Breast epithelium (tissue), 4 donors: ENCODE data around the gene STING1. TPM values are rescaled to one million over a fixed set of nuclear protein-coding genes. Genes with fewer than 3 reads are reported as not detected.

Experiments
- DNase-seq, 2 donors: peaks; one replicate each; pipeline ENCODE4 v3.0.0-alpha.2; 2019; ENCODE audit warnings: low spot score in 2 of 2
- H3K27ac ChIP-seq, 2 donors: fragments of 200-600 bp; sonication (generic) in 1 of 2; one replicate each; pipeline ENCODE4 v1.5.1; 2016 to 2019; ENCODE audit warnings: mild to moderate bottlenecking in 1 of 2
- H3K27me3 ChIP-seq, 2 donors: fragments of 200-600 bp; sonication (generic) in 1 of 2; one replicate each; pipeline versions ENCODE4 v1.5.1 to v1.6.0; 2017 to 2019; ENCODE audit warnings: control low read depth in 1 of 2, mild to moderate bottlenecking in 1 of 2
- H3K36me3 ChIP-seq: fragments of 200-600 bp; one replicate; pipeline ENCODE4 v1.5.1; 2019
- H3K4me1 ChIP-seq, 2 donors: fragments of 200-600 bp; sonication (generic); one replicate each; pipeline ENCODE4 v1.5.1; 2016 to 2019; ENCODE audit warnings: control low read depth in 1 of 2
- H3K4me3 ChIP-seq, 3 donors: fragments of 200-600 bp; sonication (generic); 1 replicate in 2 of 3; 2 replicates in 1 of 3; pipeline ENCODE4 v1.5.1; 2016 to 2019; ENCODE audit warnings: mild to moderate bottlenecking in 3 of 3, moderate library complexity in 2 of 3
- H3K9me3 ChIP-seq, 2 donors: fragments of 200-600 bp; sonication (generic) in 1 of 2; one replicate each; pipeline ENCODE4 v1.5.1; 2016 to 2019; ENCODE audit warnings: control low read depth in 1 of 2
- POLR2A ChIP-seq: fragments of 450-650 bp; IDR thresholded peaks from one replicate; pipeline ENCODE4 v1.6.1; 2016; ENCODE audit warnings: antibody characterized with exemption, mild to moderate bottlenecking, moderate library complexity
- POLR2AphosphoS5 ChIP-seq, 3 donors: sonication (generic); formaldehyde crosslinking; IDR thresholded peaks; one replicate each; pipeline ENCODE4 v1.6.1; 2017; ENCODE audit warnings: antibody characterized with exemption in 3 of 3
- intact Hi-C: fragments of 100-400 bp; cut with DNase I; formaldehyde crosslinking; loops from one replicate; pipeline ENCODE4 v1.15.1; 2023; ENCODE audit warnings: low total_unique reads
- total RNA-seq, 3 donors: library from RNA; depleted of rRNA; stranded (reverse); fragments of >200 nt; gene quantifications; one replicate each; pipeline ENCODE4 v1.1.0, GENCODE V29; 2016
- TF ChIP-seq, protein P1 (sequence below), 3 donors: fragments of 450-650 bp; IDR thresholded peaks; one replicate each; pipeline ENCODE4 v1.5.1; 2016 to 2017; ENCODE audit warnings: antibody characterized with exemption in 3 of 3, mild to moderate bottlenecking in 3 of 3, moderate library complexity in 3 of 3

STING1 gene
- total RNA-seq, 3 donors from 2014 or later = 22.0 to 47.9 (median 39.0) TPM

DNA sequence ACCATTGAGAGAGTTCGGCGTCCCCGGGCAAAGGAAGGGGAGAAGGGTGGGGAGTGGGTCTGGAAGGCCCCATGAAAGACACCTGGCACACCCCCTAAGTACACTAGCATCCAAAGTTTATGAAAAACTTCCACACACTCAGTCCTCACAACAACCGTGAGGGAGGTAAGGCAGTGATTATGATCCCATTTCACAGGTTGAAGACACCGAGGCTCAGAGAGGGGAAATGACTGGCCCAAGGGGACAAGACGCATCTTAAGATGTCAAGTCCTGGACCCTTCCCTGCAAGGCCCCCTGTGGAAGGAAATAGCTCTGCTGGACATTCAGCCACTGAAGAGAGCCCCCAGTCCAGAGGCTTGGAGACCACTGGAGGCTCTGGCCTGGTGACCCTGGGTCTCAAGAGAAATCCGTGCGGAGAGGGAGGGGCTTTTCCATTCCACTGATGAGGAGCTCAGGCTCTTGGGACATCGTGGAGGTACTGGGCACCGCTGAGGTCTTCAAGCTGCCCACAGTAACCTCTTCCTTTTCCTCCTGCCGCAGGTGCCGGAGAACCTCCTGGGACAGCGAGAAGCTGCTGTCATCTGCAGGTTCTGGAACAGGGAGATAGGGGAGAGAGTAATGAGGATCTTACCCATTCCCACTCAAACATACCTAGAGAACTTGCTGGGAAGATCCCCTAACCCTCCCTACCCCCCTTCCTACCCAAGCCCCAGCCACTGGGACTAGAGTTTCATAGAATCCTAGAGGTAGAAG is 6.5 kb downstream of the STING1 start:
- Histone ChIP-seq H3K27me3 (no peaks in the 10 kb centered on the region), H3K4me1 (peaks cover 0 to 4% of the 10 kb centered on the region in 2 donors), H3K4me3 (no peak overlapping the region), H3K36me3 (no peaks in the 10 kb centered on the region), H3K9me3 (no peaks in the 10 kb centered on the region), H3K27ac (peak overlapping the region in 1 of 2 donors; percentile 1)
- intact Hi-C loops = no loop called here
- no peak for DNase-seq
- TF ChIP-seq, protein P1, sequence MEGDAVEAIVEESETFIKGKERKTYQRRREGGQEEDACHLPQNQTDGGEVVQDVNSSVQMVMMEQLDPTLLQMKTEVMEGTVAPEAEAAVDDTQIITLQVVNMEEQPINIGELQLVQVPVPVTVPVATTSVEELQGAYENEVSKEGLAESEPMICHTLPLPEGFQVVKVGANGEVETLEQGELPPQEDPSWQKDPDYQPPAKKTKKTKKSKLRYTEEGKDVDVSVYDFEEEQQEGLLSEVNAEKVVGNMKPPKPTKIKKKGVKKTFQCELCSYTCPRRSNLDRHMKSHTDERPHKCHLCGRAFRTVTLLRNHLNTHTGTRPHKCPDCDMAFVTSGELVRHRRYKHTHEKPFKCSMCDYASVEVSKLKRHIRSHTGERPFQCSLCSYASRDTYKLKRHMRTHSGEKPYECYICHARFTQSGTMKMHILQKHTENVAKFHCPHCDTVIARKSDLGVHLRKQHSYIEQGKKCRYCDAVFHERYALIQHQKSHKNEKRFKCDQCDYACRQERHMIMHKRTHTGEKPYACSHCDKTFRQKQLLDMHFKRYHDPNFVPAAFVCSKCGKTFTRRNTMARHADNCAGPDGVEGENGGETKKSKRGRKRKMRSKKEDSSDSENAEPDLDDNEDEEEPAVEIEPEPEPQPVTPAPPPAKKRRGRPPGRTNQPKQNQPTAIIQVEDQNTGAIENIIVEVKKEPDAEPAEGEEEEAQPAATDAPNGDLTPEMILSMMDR (IDR thresholded peaks at IDR 0.05) = no peak
- no peak for TF ChIP-seq POLR2A
- no peak for TF ChIP-seq POLR2AphosphoS5 (IDR thresholded peaks at IDR 0.05)

- H3K27ac ChIP-seq = peak overlapping the region in 1 of 2 donors; percentile 52
- no peaks in the 10 kb centered on the region for H3K36me3 ChIP-seq
- no peaks in the 10 kb centered on the region for H3K27me3 ChIP-seq
- intact Hi-C loops = no loop called here
- DNase-seq = no peak
- H3K4me3 ChIP-seq = no peak overlapping the region
- TF ChIP-seq POLR2A = no peak
- no peak for TF ChIP-seq POLR2AphosphoS5 (IDR thresholded peaks at IDR 0.05)
- peaks cover 0 to 3% of the 10 kb centered on the region in 2 donors for H3K4me1 ChIP-seq
- H3K9me3 ChIP-seq = no peaks in the 10 kb centered on the region
These were observed 7.4 kb downstream of the STING1 start for GRCh38 chr5:139474890-139475791.

DNA sequence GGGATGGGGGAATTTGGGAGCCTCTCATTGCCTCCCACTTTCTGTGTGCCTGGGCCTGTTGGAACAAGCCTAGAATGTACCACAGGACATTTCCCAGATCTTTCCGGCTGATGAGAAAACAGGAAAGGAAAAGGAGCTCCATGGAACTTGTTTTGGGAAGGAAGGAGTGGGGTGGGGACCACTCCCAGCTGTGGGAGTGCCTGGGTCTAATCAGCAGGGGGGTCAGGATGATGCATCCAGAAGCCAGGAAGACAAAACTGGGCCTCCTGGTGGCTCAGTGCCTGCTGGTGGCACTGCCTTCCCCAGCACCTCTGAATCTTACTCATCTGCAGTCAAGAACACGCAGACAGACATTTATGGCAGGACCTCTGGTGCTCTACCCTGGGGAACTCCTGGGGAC is 9.0 kb downstream of the STING1 start:
- Histone ChIP-seq H3K9me3 (no peaks in the 10 kb centered on the region), H3K27ac (peak overlapping the region; percentile 50 to 76), H3K27me3 (no peaks in the 10 kb centered on the region), H3K4me1 (peaks cover 0 to 3% of the 10 kb centered on the region in 2 donors), H3K4me3 (no peak overlapping the region), H3K36me3 (no peaks in the 10 kb centered on the region)
- no peak for DNase-seq
- TF ChIP-seq, protein P1 (IDR thresholded peaks at IDR 0.05) = no peak
- TF ChIP-seq POLR2AphosphoS5 (IDR thresholded peaks at IDR 0.05) (no peak), POLR2A (no peak)
- intact Hi-C loops = no loop called here

GRCh38 chr5:139473105-139473504 is 9.5 kb downstream of the STING1 start:
- Histone ChIP-seq H3K36me3 (no peaks in the 10 kb centered on the region), H3K9me3 (no peaks in the 10 kb centered on the region), H3K4me3 (no peak overlapping the region), H3K27me3 (no peaks in the 10 kb centered on the region), H3K4me1 (peaks cover 0 to 3% of the 10 kb centered on the region in 2 donors), H3K27ac (peak overlapping the region; percentile 50 to 76)
- no peak for DNase-seq
- intact Hi-C loops = no loop called here
- TF ChIP-seq POLR2A = no peak
- TF ChIP-seq, protein P1 (IDR thresholded peaks at IDR 0.05) = no peak
- TF ChIP-seq POLR2AphosphoS5 (IDR thresholded peaks at IDR 0.05) = no peak

DNA sequence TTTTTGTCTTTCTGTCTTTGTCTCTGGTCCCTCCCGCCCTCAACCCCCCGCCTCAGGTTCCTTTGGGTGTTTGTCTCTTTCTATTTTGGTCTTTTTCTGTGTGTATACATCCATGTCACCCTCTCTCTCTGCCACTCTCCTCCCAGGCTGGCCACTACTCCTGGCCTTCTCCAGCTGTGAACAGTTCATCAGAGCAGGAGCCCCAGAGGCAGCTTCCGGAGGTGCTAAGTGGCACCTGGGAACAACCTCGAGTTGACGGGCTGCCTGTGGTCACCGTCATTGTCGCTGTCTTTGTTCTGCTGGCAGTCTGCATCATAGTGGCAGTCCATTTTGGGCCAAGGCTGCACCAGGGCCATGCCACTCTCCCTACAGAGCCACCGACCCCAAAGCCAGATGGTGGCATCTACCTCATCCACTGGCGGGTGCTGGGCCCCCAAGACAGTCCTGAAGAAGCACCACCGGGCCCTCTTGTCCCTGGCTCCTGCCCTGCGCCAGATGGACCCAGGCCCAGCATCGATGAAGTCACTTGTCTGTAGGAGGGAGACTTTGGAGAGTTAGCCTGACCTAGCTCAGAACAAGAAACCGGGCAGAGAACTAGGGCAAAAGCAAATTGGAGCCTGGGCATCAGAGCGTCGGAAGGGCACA is 10.1 kb downstream of the STING1 start:
- H3K9me3 ChIP-seq = no peaks in the 10 kb centered on the region
- H3K27ac ChIP-seq = peak overlapping the region; percentile 50 to 76
- no peak for DNase-seq
- no peaks in the 10 kb centered on the region for H3K36me3 ChIP-seq
- H3K4me1 ChIP-seq = peaks cover 0 to 3% of the 10 kb centered on the region in 2 donors
- no peaks in the 10 kb centered on the region for H3K27me3 ChIP-seq
- no peak overlapping the region for H3K4me3 ChIP-seq
- intact Hi-C loops = no loop called here
- TF ChIP-seq, protein P1 (IDR thresholded peaks at IDR 0.05) = no peak
- TF ChIP-seq POLR2A (no peak), POLR2AphosphoS5 (IDR thresholded peaks at IDR 0.05) (no peak)
